ENCODE measurements around the gene OTOP1.

DNA sequence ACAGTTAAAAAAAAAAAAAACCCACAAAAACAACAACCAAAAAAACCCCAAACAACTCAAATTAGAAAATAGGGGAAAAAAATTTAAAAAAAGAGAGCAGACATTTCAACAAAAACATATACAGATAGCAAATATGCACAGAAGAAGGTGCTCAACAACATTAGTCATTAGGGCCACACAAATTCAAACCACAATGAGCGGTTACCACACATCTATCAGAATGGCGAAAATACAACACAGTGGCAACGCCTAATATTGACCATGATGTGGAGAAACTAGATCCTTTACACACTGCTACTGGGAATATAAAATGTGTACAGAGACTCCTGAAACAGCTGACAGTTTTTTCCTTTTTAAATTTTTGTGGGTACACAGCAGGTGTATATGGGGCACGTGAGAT lies 43.8 kb upstream of the OTOP1 start:
- TF ChIP-seq, protein P1, sequence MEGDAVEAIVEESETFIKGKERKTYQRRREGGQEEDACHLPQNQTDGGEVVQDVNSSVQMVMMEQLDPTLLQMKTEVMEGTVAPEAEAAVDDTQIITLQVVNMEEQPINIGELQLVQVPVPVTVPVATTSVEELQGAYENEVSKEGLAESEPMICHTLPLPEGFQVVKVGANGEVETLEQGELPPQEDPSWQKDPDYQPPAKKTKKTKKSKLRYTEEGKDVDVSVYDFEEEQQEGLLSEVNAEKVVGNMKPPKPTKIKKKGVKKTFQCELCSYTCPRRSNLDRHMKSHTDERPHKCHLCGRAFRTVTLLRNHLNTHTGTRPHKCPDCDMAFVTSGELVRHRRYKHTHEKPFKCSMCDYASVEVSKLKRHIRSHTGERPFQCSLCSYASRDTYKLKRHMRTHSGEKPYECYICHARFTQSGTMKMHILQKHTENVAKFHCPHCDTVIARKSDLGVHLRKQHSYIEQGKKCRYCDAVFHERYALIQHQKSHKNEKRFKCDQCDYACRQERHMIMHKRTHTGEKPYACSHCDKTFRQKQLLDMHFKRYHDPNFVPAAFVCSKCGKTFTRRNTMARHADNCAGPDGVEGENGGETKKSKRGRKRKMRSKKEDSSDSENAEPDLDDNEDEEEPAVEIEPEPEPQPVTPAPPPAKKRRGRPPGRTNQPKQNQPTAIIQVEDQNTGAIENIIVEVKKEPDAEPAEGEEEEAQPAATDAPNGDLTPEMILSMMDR (IDR thresholded peaks at IDR 0.05; ENCODE audit: insufficient read depth, low read length, poor library complexity, severe bottlenecking): no peak
- TF ChIP-seq EZH2phosphoT487 (conservative IDR thresholded peaks at IDR 0.05; ENCODE audit: low read length): no peak

Data from SU-DHL-6 (cell line).